HepG2 (cell line): Measurements from ENCODE around the gene PGAP3. TPM values are rescaled to one million over a fixed set of nuclear protein-coding genes. Genes with fewer than 3 reads are reported as not detected.

Experiments used
- DMAP1 ChIP-seq: IDR thresholded peaks from 2 replicates; pipeline ENCODE4 v1.6.1; 2016
- EP300 ChIP-seq, 3 experiments: sonication (generic) in 1 of 3; formaldehyde crosslinking in 1 of 3; IDR thresholded peaks; 2 replicates each; pipeline versions ENCODE4 v1.5.1 to v1.6.1; 2011 to 2020; ENCODE audit warnings: low read depth in 2 of 3, low read length in 2 of 3, borderline replicate concordance in 1 of 3, improper control_type of control experiment in 1 of 3, mild to moderate bottlenecking in 1 of 3, missing genetic modification reagents in 1 of 3, moderate library complexity in 1 of 3
- FOXK1 ChIP-seq: sonication (generic); formaldehyde crosslinking; IDR thresholded peaks from 2 replicates; pipeline ENCODE4 v1.4.0; 2020; ENCODE audit warnings: low read depth, missing genetic modification reagents, borderline replicate concordance
- KDM4B ChIP-seq: sonication (generic); formaldehyde crosslinking; IDR thresholded peaks from 2 replicates; pipeline ENCODE4 v1.4.0; 2020; ENCODE audit warnings: missing genetic modification reagents
- MED8 ChIP-seq: sonication (generic); formaldehyde crosslinking; IDR thresholded peaks from 2 replicates; pipeline ENCODE4 v1.8.1; 2023; ENCODE audit warnings: mild to moderate bottlenecking, missing genetic modification reagents; ENCODE audit not compliant: insufficient replicate concordance
- RELA ChIP-seq: sonication (generic); formaldehyde crosslinking; IDR thresholded peaks from 2 replicates; pipeline ENCODE4 v1.4.0; 2020; ENCODE audit warnings: missing genetic modification reagents
- SAP130 ChIP-seq: IDR thresholded peaks from 2 replicates; pipeline ENCODE4 v1.6.1; 2016; ENCODE audit warnings: low read depth
- ZNF12 ChIP-seq: sonication (generic); formaldehyde crosslinking; IDR thresholded peaks from 2 replicates; pipeline ENCODE4 v1.5.0; 2020; ENCODE audit warnings: missing genetic modification reagents
- ZNF205 ChIP-seq: IDR thresholded peaks from 2 replicates; pipeline ENCODE4 v1.6.1; 2018; ENCODE audit warnings: missing biosample characterization, missing genetic modification reagents
- ZNF816 ChIP-seq: sonication (generic); formaldehyde crosslinking; IDR thresholded peaks from 2 replicates; pipeline ENCODE4 v1.8.0; 2022; ENCODE audit warnings: missing genetic modification reagents, mild to moderate bottlenecking, borderline replicate concordance
- polyA plus RNA-seq, 8 experiments: library from polyadenylated mRNA; depleted of rRNA in 3 of 8; stranded (reverse) in 7 of 8; unstranded in 1 of 8; fragments of >200 nt; fragmentation: Illumina TruSeq in 4 of 8; extraction: Trizol in 4 of 8; gene quantifications; 2 replicates each; pipeline versions ENCODE4 v1.2.1 to v1.2.3, GENCODE V29; 2011 to 2016; ENCODE audit warnings: low read depth in 4 of 8, missing spikeins in 1 of 8, mixed read lengths in 1 of 8; ENCODE audit not compliant: insufficient read depth in 1 of 8
- total RNA-seq, 5 experiments: library from RNA; depleted of rRNA; stranded (reverse); fragments of >200 nt; fragmentation: Illumina TruSeq; extraction: Trizol; gene quantifications; 2 replicates each; pipeline ENCODE4 v1.2.3, GENCODE V29; 2016; ENCODE audit warnings: low read depth in 1 of 5
- TF ChIP-seq, protein P1 (sequence below): sonication (generic); formaldehyde crosslinking; IDR thresholded peaks from 2 replicates; pipeline ENCODE4 v1.5.1; 2020; ENCODE audit warnings: mild to moderate bottlenecking, missing genetic modification reagents, moderate library complexity
- TF ChIP-seq, protein P2 (sequence below): sonication (generic); formaldehyde crosslinking; IDR thresholded peaks from 2 replicates; pipeline ENCODE4 v1.5.0; 2020; ENCODE audit warnings: mild to moderate bottlenecking, low read depth, missing genetic modification reagents, borderline replicate concordance
- TF ChIP-seq, protein P3 (sequence below): sonication (generic); formaldehyde crosslinking; IDR thresholded peaks from 2 replicates; pipeline ENCODE4 v1.5.0; 2020; ENCODE audit warnings: missing genetic modification reagents, mild to moderate bottlenecking, borderline replicate concordance
- TF ChIP-seq, protein P4 (sequence below): sonication (generic); formaldehyde crosslinking; conservative IDR thresholded peaks from 2 replicates; pipeline ENCODE4 v1.5.0; 2020; ENCODE audit warnings: missing genetic modification reagents
- TF ChIP-seq, protein P5 (sequence below): sonication (generic); formaldehyde crosslinking; IDR thresholded peaks from 2 replicates; pipeline ENCODE4 v1.9.0; 2022; ENCODE audit warnings: missing genetic modification reagents, mild to moderate bottlenecking, borderline replicate concordance
- TF ChIP-seq, protein P6 (sequence below), 2 experiments: fragments of 450-650 bp in 1 of 2; sonication (generic) in 1 of 2; formaldehyde crosslinking; IDR thresholded peaks; 2 replicates each; pipeline versions ENCODE4 v1.5.0 to v1.8.0; 2020 to 2022; ENCODE audit warnings: mild to moderate bottlenecking in 1 of 2, missing genetic modification reagents in 1 of 2

The PGAP3 gene
- total and polyA plus RNA-seq, 2 of the 13 experiments (the other 11 are each of a cell fraction or from before 2014, with no cell fraction given), result 11.9 to 14.6 TPM

DNA sequence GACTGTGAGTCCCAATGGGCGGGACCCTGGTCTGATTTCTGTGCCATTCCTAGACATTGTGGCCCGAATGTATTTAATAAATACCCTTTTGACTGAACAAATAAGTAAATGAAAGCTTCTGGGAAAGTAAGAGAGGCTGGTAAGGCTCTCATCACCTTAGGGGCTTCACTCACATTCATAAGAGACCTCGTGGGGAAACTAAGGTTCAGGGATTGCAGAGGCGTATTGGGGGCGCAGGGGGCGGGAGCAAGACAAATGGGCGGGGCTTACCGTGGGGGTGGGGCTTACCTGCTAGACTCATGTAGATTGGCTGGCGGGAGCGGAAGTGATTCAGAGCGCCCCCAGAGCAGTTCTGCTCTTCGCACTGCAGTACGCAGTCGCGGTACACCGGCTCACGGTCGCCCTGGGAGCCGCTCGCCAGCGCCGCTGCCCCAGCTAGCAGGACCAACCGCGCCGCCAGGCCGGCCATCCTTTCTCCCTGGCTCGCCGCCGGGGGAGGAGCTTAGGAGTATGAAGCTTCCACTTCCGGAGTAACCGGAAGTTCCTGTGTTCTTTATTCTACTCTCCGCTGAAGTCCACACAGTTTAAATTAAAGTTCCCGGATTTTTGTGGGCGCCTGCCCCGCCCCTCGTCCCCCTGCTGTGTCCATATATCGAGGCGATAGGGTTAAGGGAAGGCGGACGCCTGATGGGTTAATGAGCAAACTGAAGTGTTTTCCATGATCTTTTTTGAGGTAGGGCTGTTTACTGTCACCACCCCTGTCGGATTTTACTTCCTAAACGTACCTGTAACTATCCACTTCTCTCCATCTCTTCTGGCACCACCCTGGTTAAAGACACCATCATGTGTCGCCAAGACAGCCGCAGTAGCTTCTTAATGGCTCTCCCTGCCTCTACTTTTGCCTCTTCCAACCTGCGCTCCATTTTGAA is at the start of gene PGAP3 (continued):
- TF ChIP-seq, protein P1, sequence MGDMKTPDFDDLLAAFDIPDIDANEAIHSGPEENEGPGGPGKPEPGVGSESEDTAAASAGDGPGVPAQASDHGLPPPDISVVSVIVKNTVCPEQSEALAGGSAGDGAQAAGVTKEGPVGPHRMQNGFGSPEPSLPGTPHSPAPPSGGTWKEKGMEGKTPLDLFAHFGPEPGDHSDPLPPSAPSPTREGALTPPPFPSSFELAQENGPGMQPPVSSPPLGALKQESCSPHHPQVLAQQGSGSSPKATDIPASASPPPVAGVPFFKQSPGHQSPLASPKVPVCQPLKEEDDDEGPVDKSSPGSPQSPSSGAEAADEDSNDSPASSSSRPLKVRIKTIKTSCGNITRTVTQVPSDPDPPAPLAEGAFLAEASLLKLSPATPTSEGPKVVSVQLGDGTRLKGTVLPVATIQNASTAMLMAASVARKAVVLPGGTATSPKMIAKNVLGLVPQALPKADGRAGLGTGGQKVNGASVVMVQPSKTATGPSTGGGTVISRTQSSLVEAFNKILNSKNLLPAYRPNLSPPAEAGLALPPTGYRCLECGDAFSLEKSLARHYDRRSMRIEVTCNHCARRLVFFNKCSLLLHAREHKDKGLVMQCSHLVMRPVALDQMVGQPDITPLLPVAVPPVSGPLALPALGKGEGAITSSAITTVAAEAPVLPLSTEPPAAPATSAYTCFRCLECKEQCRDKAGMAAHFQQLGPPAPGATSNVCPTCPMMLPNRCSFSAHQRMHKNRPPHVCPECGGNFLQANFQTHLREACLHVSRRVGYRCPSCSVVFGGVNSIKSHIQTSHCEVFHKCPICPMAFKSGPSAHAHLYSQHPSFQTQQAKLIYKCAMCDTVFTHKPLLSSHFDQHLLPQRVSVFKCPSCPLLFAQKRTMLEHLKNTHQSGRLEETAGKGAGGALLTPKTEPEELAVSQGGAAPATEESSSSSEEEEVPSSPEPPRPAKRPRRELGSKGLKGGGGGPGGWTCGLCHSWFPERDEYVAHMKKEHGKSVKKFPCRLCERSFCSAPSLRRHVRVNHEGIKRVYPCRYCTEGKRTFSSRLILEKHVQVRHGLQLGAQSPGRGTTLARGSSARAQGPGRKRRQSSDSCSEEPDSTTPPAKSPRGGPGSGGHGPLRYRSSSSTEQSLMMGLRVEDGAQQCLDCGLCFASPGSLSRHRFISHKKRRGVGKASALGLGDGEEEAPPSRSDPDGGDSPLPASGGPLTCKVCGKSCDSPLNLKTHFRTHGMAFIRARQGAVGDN (CRISPR knock-in tag), result peak; percentile 90
- peak; percentile 55; the same call in 1 of the 2 replicates for TF ChIP-seq DMAP1 (CRISPR knock-in tag)
- TF ChIP-seq ZNF816 (CRISPR knock-in tag), result peak; percentile 42; the same call in 1 of the 2 replicates
- TF ChIP-seq, protein P2, sequence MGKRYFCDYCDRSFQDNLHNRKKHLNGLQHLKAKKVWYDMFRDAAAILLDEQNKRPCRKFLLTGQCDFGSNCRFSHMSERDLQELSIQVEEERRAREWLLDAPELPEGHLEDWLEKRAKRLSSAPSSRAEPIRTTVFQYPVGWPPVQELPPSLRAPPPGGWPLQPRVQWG (CRISPR knock-in tag), result no peak
- TF ChIP-seq FOXK1 (CRISPR knock-in tag), result peak; percentile 82
- peak; percentile 56; the same call in 1 of the 2 replicates for TF ChIP-seq ZNF205 (CRISPR knock-in tag)
- 0 out of 2 replicates have a peak, but pooled peaks have one; percentile 49 for TF ChIP-seq ZNF12 (CRISPR knock-in tag)
- TF ChIP-seq, protein P3, sequence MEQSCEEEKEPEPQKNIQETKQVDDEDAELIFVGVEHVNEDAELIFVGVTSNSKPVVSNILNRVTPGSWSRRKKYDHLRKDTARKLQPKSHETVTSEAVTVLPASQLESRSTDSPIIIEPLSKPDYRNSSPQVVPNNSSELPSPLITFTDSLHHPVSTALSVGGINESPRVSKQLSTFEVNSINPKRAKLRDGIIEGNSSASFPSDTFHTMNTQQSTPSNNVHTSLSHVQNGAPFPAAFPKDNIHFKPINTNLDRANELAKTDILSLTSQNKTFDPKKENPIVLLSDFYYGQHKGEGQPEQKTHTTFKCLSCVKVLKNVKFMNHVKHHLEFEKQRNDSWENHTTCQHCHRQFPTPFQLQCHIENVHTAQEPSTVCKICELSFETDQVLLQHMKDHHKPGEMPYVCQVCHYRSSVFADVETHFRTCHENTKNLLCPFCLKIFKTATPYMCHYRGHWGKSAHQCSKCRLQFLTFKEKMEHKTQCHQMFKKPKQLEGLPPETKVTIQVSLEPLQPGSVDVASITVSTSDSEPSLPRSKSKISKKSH (CRISPR knock-in tag), result peak; percentile 91
- TF ChIP-seq, protein P4, sequence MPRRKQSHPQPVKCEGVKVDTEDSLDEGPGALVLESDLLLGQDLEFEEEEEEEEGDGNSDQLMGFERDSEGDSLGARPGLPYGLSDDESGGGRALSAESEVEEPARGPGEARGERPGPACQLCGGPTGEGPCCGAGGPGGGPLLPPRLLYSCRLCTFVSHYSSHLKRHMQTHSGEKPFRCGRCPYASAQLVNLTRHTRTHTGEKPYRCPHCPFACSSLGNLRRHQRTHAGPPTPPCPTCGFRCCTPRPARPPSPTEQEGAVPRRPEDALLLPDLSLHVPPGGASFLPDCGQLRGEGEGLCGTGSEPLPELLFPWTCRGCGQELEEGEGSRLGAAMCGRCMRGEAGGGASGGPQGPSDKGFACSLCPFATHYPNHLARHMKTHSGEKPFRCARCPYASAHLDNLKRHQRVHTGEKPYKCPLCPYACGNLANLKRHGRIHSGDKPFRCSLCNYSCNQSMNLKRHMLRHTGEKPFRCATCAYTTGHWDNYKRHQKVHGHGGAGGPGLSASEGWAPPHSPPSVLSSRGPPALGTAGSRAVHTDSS (CRISPR knock-in tag), result no peak
- TF ChIP-seq RELA (CRISPR knock-in tag), result no peak
- peak in 1 of 2 experiments; percentile 46; a peak in 2 of 4 replicates for TF ChIP-seq EP300 (IDR thresholded peaks at IDR 0.05; ENCODE audit: low read depth in 2 of 2, low read length in 2 of 2)
- TF ChIP-seq EP300 (CRISPR knock-in tag; IDR thresholded peaks at IDR 0.05; ENCODE audit: borderline replicate concordance), result no peak
- TF ChIP-seq MED8 (CRISPR knock-in tag), result no peak
- TF ChIP-seq SAP130 (CRISPR knock-in tag), result peak; percentile 90
- TF ChIP-seq, protein P5, sequence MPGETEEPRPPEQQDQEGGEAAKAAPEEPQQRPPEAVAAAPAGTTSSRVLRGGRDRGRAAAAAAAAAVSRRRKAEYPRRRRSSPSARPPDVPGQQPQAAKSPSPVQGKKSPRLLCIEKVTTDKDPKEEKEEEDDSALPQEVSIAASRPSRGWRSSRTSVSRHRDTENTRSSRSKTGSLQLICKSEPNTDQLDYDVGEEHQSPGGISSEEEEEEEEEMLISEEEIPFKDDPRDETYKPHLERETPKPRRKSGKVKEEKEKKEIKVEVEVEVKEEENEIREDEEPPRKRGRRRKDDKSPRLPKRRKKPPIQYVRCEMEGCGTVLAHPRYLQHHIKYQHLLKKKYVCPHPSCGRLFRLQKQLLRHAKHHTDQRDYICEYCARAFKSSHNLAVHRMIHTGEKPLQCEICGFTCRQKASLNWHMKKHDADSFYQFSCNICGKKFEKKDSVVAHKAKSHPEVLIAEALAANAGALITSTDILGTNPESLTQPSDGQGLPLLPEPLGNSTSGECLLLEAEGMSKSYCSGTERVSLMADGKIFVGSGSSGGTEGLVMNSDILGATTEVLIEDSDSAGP, result peak; percentile 77; the same call in 1 of the 2 replicates
- TF ChIP-seq, protein P6, sequence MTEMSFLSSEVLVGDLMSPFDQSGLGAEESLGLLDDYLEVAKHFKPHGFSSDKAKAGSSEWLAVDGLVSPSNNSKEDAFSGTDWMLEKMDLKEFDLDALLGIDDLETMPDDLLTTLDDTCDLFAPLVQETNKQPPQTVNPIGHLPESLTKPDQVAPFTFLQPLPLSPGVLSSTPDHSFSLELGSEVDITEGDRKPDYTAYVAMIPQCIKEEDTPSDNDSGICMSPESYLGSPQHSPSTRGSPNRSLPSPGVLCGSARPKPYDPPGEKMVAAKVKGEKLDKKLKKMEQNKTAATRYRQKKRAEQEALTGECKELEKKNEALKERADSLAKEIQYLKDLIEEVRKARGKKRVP (CRISPR knock-in tag; IDR thresholded peaks at IDR 0.05), result peak; percentile 31 to 39; a peak in 1 of 4 replicates
- TF ChIP-seq KDM4B (CRISPR knock-in tag), result no peak
